GM06990 (cell line): ENCODE data around the gene SEC61B.
"Not testable (repeated sequence)": the region's sequence is repeated elsewhere in the genome, so short reads cannot be mapped to it uniquely, and the experiment has no call there.

Experiments
- DNase-seq: peaks from one replicate; pipeline ENCODE4 v3.0.0-alpha.2; 2011; ENCODE audit not compliant: insufficient read length; ENCODE audit errors: extremely low read depth
- H3K27me3 ChIP-seq: replicated peaks from 2 replicates; pipeline ENCODE4 v1.6.0; 2011; ENCODE audit warnings: low read length; ENCODE audit not compliant: control insufficient read depth, insufficient read depth
- H3K36me3 ChIP-seq: 2 replicates; pipeline ENCODE4 v1.5.1; 2011; ENCODE audit warnings: low read length; ENCODE audit not compliant: control insufficient read depth, insufficient read depth
- H3K4me3 ChIP-seq: replicated peaks from 2 replicates; pipeline ENCODE4 v1.5.1; 2011; ENCODE audit warnings: low read depth, mild to moderate bottlenecking, control low read depth, low read length
- CTCF ChIP-seq: IDR thresholded peaks from 2 replicates; pipeline ENCODE4 v1.5.1; 2011; ENCODE audit warnings: low read length, control low read depth, mild to moderate bottlenecking, inconsistent platforms; ENCODE audit not compliant: insufficient read depth, poor library complexity, severe bottlenecking

SEC61B gene

GRCh38 chr9:99189186-99189585 is 32.9 kb upstream of the SEC61B start:
- TF ChIP-seq CTCF, result no peak
- Histone ChIP-seq H3K36me3 (no peaks in the 10 kb centered on the region), H3K4me3 (no peak overlapping the region), H3K27me3 (no peaks in the 10 kb centered on the region)
- DNase-seq, result no peak

- no peak for DNase-seq
- no peaks in the 10 kb centered on the region for H3K27me3 ChIP-seq
- TF ChIP-seq CTCF, result no peak
- no peak overlapping the region for H3K4me3 ChIP-seq
- H3K36me3 ChIP-seq, result no peaks in the 10 kb centered on the region
Measured at GRCh38 chr9:99189887-99190596, 32.0 kb upstream of the SEC61B start.

GRCh38 chr9:99190597-99191283 is 31.3 kb upstream of the SEC61B start:
- no peak overlapping the region for H3K4me3 ChIP-seq
- H3K27me3 ChIP-seq, result no peaks in the 10 kb centered on the region
- TF ChIP-seq CTCF, result no peak
- H3K36me3 ChIP-seq, result no peaks in the 10 kb centered on the region
- DNase-seq, result no peak

GRCh38 chr9:99192786-99193465 is 29.2 kb upstream of the SEC61B start:
- Histone ChIP-seq H3K36me3 (no peaks in the 10 kb centered on the region), H3K4me3 (no peak overlapping the region), H3K27me3 (no peaks in the 10 kb centered on the region)
- DNase-seq, result no peak
- TF ChIP-seq CTCF, result no peak

- H3K27me3 ChIP-seq, result no peaks in the 10 kb centered on the region
- no peak overlapping the region for H3K4me3 ChIP-seq
- no peak for DNase-seq
- no peak for TF ChIP-seq CTCF
- H3K36me3 ChIP-seq, result no peaks in the 10 kb centered on the region
Measured at GRCh38 chr9:99193466-99193821, 28.6 kb upstream of the SEC61B start.

GRCh38 chr9:99196484-99196883 is 25.6 kb upstream of the SEC61B start:
- H3K27me3 ChIP-seq, result not testable (repeated sequence)

More at GRCh38 chr9:99196484-99196883, 25.6 kb upstream of the SEC61B start:
- H3K36me3 ChIP-seq, DNase-seq, H3K4me3 ChIP-seq: not testable (repeated sequence)
